Panc1 (cell line): ENCODE measurements around the gene CNMD. TPM values are rescaled to one million over a fixed set of nuclear protein-coding genes. Genes with fewer than 3 reads are reported as not detected.

Experiments used
- ATAC-seq: fragments of 200-7000 bp; cut with Tn5 transposase; 2 replicates; pipeline ENCODE4 v1.9.1; 2020; ENCODE audit warnings: mild to moderate bottlenecking, moderate library complexity
- BruUV-seq: library from RNA; stranded (reverse); fragments of 400-500 nt; replicated peaks from 2 replicates; lab custom pipeline; 2021; lab: Mats Ljungman, UMichigan
- CTCF ChIA-PET: fragments of 300-600 bp; sonication (Branson Sonifier 250); formaldehyde crosslinking; loops from one replicate; lab custom pipeline; 2022; ENCODE audit warnings: antibody characterized with exemption; lab: Charles Lee
- POLR2A ChIA-PET: fragments of 300-600 bp; sonication (Branson Sonifier 250); formaldehyde crosslinking; loops from one replicate; lab custom pipeline; 2022; ENCODE audit warnings: antibody characterized with exemption; lab: Charles Lee
- DNase-seq: peaks from one replicate; pipeline ENCODE4 v3.0.0-alpha.2; 2010; ENCODE audit warnings: low read depth, low spot score
- H3K27ac ChIP-seq: 2 replicates; pipeline ENCODE4 v1.5.1; 2011; ENCODE audit warnings: mild to moderate bottlenecking, low read length, inconsistent platforms
- H3K27me3 ChIP-seq: fragments of 200-500 bp; sonication (Bioruptor generic); 2 replicates; pipeline ENCODE4 v1.6.0; 2014; ENCODE audit warnings: low read length, inconsistent platforms; ENCODE audit not compliant: control insufficient read depth, insufficient read depth
- H3K36me3 ChIP-seq: fragments of 200-500 bp; sonication (Bioruptor generic); 2 replicates; pipeline ENCODE4 v1.5.1; 2014; ENCODE audit warnings: inconsistent platforms, mild to moderate bottlenecking, low read length, moderate library complexity; ENCODE audit not compliant: control insufficient read depth, insufficient read depth
- H3K4me1 ChIP-seq: 2 replicates; pipeline ENCODE4 v1.5.1; 2011; ENCODE audit warnings: inconsistent platforms, mild to moderate bottlenecking, low read length, moderate library complexity; ENCODE audit not compliant: control insufficient read depth, insufficient read depth
- H3K4me3 ChIP-seq, 2 experiments: 2 replicates each; pipeline ENCODE4 v1.5.1; 2011 to 2012; ENCODE audit warnings: low read depth in 2 of 2, low read length in 2 of 2, mild to moderate bottlenecking in 2 of 2, inconsistent platforms in 1 of 2, moderate library complexity in 1 of 2
- H3K9me3 ChIP-seq: fragments of 200-500 bp; sonication (Bioruptor generic); 2 replicates; pipeline ENCODE4 v1.5.1; 2014; ENCODE audit warnings: low read depth, mild to moderate bottlenecking, inconsistent platforms, low read length, moderate library complexity; ENCODE audit not compliant: control insufficient read depth, insufficient read depth
- POLR2AphosphoS5 ChIP-seq: IDR thresholded peaks from 2 replicates; pipeline ENCODE4 v1.6.1; 2012; ENCODE audit warnings: mild to moderate bottlenecking, low read depth, low read length, moderate library complexity
- SIN3A ChIP-seq: IDR thresholded peaks from 2 replicates; pipeline ENCODE4 v1.6.1; 2012; ENCODE audit warnings: low read depth, mild to moderate bottlenecking, low read length, moderate library complexity, borderline replicate concordance; ENCODE audit not compliant: insufficient read depth
- TCF7L2 ChIP-seq: IDR thresholded peaks from 2 replicates; pipeline ENCODE4 v1.6.1; 2011; ENCODE audit warnings: mild to moderate bottlenecking, low read depth, low read length, inconsistent platforms
- in situ Hi-C: cut with HindIII; loops from 2 replicates; pipeline ENCODE4 v1.10.0; 2016; ENCODE audit warnings: low sequenced_read_pairs, low pct_unique_long_range_greater_than_20kb
- intact Hi-C: fragments of 100-400 bp; cut with micrococcal nuclease; formaldehyde crosslinking; loops from one replicate; pipeline ENCODE4 v1.10.0; 2022; ENCODE audit not compliant: unreplicated experiment
- total RNA-seq: library from RNA; stranded (reverse); gene quantifications from one replicate; pipeline ENCODE4 v1.2.1, GENCODE V29; 2021; ENCODE audit not compliant: unreplicated experiment
- TF ChIP-seq, protein P1 (sequence below): fragments of 450-650 bp; IDR thresholded peaks from 2 replicates; pipeline ENCODE4 v1.5.1; 2017; ENCODE audit warnings: mild to moderate bottlenecking
- TF ChIP-seq, protein P2 (sequence below), 2 experiments: IDR thresholded peaks; 2 replicates each; pipeline ENCODE4 v1.6.1; 2011 to 2012; ENCODE audit warnings: low read depth in 2 of 2, control low read depth in 1 of 2, low read length in 1 of 2, mild to moderate bottlenecking in 1 of 2, moderate library complexity in 1 of 2; ENCODE audit not compliant: insufficient read depth in 1 of 2

Gene CNMD
- total RNA-seq, 1 experiment from 2014 or later: not detected

DNA sequence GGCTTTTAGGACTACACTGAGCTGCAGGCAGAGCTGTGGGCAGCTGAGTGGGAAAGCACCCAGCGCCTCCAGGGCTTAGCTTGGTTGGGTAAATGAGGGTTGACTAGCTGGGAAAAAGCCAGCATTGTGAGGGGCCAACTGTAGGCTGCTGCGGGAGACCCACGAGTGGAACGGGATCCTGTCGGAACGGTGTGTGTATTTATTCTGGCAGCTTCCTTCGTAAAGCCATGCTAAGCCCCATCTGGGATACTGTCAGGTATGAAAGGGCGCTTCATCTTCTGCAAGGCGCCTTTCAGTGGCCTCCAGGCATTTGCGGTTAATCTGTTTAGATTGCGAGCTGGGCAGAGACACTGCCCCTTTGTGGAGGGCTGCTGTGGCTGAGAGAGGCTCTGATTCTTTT, 39.5 kb upstream of the CNMD start:
- intact Hi-C loops (no loop called here), in situ Hi-C loops (no loop called here)
- Histone ChIP-seq H3K4me3 (no peak overlapping the region), H3K27ac (no peak overlapping the region), H3K4me1 (no peaks in the 10 kb centered on the region), H3K36me3 (no peaks in the 10 kb centered on the region), H3K27me3 (no peaks in the 10 kb centered on the region), H3K9me3 (no peaks in the 10 kb centered on the region)
- TF ChIP-seq, protein P1, sequence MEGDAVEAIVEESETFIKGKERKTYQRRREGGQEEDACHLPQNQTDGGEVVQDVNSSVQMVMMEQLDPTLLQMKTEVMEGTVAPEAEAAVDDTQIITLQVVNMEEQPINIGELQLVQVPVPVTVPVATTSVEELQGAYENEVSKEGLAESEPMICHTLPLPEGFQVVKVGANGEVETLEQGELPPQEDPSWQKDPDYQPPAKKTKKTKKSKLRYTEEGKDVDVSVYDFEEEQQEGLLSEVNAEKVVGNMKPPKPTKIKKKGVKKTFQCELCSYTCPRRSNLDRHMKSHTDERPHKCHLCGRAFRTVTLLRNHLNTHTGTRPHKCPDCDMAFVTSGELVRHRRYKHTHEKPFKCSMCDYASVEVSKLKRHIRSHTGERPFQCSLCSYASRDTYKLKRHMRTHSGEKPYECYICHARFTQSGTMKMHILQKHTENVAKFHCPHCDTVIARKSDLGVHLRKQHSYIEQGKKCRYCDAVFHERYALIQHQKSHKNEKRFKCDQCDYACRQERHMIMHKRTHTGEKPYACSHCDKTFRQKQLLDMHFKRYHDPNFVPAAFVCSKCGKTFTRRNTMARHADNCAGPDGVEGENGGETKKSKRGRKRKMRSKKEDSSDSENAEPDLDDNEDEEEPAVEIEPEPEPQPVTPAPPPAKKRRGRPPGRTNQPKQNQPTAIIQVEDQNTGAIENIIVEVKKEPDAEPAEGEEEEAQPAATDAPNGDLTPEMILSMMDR: no peak
- TF ChIP-seq TCF7L2 (no peak), SIN3A (no peak), POLR2AphosphoS5 (no peak)
- TF ChIP-seq, protein P2, sequence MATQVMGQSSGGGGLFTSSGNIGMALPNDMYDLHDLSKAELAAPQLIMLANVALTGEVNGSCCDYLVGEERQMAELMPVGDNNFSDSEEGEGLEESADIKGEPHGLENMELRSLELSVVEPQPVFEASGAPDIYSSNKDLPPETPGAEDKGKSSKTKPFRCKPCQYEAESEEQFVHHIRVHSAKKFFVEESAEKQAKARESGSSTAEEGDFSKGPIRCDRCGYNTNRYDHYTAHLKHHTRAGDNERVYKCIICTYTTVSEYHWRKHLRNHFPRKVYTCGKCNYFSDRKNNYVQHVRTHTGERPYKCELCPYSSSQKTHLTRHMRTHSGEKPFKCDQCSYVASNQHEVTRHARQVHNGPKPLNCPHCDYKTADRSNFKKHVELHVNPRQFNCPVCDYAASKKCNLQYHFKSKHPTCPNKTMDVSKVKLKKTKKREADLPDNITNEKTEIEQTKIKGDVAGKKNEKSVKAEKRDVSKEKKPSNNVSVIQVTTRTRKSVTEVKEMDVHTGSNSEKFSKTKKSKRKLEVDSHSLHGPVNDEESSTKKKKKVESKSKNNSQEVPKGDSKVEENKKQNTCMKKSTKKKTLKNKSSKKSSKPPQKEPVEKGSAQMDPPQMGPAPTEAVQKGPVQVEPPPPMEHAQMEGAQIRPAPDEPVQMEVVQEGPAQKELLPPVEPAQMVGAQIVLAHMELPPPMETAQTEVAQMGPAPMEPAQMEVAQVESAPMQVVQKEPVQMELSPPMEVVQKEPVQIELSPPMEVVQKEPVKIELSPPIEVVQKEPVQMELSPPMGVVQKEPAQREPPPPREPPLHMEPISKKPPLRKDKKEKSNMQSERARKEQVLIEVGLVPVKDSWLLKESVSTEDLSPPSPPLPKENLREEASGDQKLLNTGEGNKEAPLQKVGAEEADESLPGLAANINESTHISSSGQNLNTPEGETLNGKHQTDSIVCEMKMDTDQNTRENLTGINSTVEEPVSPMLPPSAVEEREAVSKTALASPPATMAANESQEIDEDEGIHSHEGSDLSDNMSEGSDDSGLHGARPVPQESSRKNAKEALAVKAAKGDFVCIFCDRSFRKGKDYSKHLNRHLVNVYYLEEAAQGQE (IDR thresholded peaks at IDR 0.05; ENCODE audit: insufficient read depth in 1 of 2, low read depth in 2 of 2, low read length in 1 of 2): no peak
- CTCF ChIA-PET: no interaction called here
- no TSS peak for BruUV-seq
- no peak for ATAC-seq
- no peak for DNase-seq
- POLR2A ChIA-PET: no interaction called here

DNA sequence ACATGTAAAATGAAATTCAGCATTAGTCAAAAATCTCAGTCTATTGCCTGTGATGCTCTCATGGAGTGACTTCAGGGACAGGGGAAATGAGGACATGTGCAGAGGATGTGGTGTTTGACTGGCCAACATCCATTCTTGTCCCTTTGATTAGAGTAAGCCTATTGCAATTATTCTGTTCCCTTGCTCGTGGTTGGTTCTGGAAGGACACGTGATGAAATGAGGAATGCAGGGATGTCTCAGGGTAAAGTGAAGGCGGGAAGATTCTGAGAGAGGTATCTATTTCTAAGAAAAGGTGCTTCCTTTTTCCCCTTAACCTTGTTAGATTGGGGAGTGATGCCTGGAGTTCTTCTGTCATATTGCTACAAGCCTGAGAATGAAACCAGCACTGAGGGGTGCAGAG, 37.1 kb upstream of the CNMD start:
- no peaks in the 10 kb centered on the region for H3K4me1 ChIP-seq
- no peak for ATAC-seq
- TF ChIP-seq, protein P1: no peak
- TF ChIP-seq, protein P2 (IDR thresholded peaks at IDR 0.05; ENCODE audit: insufficient read depth in 1 of 2, low read depth in 2 of 2, low read length in 1 of 2): no peak
- TF ChIP-seq POLR2AphosphoS5: no peak
- TF ChIP-seq TCF7L2: no peak
- TF ChIP-seq SIN3A: no peak
- H3K27ac ChIP-seq: no peak overlapping the region
- in situ Hi-C loops: no loop called here
- BruUV-seq: no TSS peak
- no peaks in the 10 kb centered on the region for H3K36me3 ChIP-seq
- CTCF ChIA-PET: no interaction called here
- H3K9me3 ChIP-seq: no peaks in the 10 kb centered on the region
- DNase-seq: no peak
- H3K27me3 ChIP-seq: no peaks in the 10 kb centered on the region
- POLR2A ChIA-PET: no interaction called here
- H3K4me3 ChIP-seq: no peak overlapping the region
- intact Hi-C loops: no loop called here
